Measurements from ENCODE around the gene FUT6.

FUT6 gene

DNA sequence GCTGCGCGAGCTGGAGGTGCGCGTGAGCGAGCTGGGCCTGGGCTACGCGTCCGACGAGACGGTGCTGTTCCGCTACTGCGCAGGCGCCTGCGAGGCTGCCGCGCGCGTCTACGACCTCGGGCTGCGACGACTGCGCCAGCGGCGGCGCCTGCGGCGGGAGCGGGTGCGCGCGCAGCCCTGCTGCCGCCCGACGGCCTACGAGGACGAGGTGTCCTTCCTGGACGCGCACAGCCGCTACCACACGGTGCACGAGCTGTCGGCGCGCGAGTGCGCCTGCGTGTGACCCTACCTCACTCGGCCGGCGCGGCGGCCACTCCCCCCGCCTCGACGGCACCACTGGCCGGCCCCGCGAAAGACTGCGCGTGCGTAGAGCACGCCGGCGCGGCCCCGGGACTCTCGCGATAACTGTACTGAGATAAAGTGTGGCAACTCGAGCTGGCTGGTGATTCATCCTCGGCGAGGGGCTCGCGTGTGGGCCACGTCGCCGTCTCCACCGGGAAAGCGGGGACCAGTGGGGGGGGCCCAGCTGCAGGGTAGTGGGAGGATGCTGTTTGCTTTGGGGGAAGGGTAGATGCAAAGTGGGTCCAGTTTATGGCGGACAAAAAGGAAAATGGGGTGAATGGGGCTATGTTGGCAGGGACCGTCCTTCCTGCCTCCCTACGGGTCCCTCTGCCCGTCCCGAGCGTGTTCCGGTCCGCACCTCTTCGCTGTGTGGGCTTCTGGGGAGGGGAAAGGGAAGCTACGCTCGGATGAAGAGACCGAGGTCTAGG is 11.4 kb downstream of the FUT6 start:
- DNase-seq (ENCODE audit: low read depth in 2 of 2): peak; percentile 81 to 96

DNA sequence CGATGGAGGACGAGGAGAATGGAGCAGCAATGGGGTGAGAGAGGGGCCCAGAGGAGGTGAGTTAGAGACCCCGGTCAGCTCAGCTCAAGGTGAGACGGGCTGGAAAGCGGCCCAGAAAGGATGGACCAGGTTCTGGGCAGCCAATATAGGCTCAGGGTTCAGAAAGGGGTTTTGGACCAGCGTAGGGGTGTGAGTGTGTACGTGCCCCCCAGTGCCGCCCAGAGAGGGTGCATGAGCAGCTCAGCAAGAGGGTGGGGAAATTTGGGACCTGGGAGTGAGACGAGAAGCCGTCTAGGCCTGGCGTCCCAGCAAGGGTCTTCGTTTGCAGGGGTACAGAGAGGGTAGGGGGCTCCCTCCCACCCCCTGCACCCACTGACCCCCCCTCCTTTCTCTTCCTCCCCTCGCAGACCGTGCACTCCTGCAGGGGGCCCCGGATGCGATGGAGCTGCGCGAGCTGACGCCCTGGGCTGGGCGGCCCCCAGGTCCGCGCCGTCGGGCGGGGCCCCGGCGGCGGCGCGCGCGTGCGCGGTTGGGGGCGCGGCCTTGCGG is 12.1 kb downstream of the FUT6 start:
- no peak for DNase-seq (ENCODE audit: low read depth in 2 of 2)

DNA sequence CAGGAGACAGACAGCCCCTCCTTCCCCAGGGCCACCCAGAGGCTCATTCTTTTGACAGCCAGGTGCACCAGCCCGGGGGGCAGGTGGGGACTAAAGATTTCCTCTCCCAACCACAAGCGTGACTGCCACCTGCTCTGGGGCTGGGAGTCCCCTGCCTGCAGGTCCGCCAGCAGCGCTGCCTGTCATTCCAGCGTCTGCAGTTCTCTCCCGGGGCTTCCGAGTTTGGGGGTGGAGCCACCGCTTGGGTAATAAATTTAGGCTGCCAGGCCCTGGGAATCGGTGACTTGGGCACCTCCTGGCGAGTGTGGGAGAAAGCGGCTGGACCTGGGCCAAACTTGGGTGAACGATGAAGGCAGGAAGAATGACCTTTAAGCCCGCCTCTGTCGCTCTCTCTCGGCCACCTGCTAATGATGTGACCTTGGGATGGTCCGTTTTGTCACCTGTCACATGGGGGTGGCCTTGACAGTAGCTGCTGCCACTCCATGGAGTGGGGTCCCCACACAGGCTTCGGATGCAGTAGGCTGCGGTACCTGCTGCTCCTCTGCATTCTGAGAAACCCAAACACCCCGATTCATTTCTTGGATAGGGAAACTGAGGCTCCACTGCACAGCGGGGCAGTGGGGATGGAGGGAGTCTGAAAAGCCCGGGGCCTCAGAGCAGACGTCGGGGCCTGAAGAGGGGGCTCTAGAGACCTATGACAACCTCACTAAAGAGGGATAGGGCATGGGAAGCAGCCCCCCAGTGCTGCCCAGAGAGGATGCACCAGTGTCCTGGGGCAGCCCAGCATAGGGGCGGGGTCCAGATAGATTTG is 12.8 kb downstream of the FUT6 start:
- DNase-seq (ENCODE audit: low read depth in 2 of 2): no peak

DNA sequence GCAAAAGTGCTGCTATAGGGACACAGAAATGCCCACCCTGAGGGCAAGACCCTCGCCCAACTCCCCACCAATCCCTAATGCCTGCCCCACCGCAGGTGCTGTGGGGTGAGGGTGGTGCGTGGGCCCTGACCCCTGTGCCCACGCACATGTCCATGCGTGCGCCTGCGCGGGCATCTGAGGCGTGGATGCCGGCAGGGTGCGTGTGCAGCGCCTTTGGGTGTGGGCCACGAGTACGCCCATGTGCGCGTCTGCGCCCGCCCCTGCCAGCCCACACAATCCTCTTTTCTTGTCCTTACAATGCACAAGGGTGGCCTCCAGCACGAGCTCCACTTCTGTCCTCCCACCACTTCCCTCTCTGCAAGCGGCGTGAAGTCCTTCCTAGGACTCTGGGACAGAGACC is 14.3 kb downstream of the FUT6 start:
- DNase-seq (ENCODE audit: low read depth in 2 of 2): no peak

DNA sequence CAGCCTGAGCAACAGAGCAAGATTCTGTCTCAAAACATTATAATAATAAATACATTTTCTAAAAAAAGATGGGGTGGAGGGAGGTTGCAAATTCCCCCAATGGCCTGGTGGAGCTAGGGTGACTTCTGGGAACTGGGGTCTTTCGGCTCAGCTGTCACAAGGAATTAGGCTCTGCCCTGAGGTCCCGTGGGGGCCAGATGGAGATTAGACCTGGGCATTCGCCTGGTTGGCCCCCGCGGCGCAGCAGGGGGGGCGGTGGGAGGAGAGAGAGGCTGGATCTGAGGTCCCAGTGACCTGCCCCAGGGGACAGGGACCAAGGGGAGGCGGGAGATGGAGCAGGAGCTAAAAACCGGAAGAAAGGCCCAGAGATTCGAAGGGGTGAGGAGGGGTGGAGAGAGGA is 14.8 kb downstream of the FUT6 start:
- no peak for DNase-seq (ENCODE audit: low read depth in 2 of 2)

DNA sequence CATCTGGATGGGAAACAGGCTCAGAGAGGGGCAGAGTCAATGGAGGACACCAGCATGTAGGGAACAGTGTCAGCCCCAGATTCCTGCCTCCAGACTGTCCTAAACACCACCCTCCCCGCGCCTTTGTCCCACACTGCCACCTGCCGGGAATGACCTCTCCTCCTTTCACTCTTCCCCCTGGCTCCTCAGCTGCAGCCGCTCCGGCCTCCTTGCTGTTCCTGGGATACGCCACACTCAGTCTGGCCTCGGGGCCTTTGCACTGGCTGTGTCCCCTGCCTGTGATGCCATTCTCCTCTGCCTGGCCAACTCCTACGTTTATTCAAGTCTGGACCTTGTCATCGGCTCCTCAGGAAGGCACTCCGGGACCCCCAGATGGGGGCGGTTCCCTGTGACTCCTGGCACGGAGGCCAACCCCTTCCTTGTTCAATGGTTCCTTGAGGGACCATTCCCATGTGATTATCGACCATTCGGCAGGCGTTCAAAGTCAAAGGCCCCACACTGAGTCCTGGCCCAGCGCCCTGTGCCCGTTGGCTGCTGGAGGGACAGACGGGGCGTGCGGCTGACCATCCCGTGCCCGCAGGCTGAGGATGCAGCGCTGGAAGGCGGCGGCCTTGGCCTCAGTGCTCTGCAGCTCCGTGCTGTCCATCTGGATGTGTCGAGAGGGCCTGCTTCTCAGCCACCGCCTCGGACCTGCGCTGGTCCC is 15.8 kb downstream of the FUT6 start:
- DNase-seq (ENCODE audit: low read depth in 2 of 2): no peak

DNA sequence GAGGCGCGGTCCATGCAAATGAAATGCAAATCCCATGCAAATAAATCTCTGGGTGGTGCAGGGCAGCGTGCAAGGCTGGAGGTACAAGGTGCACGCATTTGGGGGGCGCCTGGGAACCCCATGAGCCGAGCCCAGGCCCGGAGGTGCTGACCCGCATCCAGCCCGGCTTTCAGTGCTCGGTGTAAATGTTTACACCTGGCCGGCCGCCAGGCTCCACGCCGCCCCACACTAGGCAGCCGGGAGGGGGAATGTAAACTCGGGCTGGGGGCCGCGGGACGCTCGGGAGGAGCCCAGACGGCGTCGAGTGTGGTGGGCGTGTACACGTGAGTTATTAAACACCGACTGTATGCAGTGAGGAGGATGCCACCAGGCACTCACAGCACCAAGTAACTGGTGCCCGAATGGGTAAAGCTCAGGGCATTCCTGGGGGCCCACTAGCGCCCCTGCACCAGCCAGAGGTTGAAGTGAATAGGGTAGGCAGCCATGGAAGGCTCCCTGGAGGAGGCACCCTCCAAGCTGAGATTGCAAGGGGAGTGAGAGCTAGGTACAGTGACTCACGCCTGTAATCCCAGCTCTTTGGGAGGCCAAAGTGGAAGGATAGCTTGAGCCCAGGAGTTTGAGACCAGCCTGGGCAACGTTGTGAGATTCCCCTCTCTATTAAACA is 17.2 kb downstream of the FUT6 start:
- DNase-seq (ENCODE audit: low read depth in 2 of 2): no peak

DNA sequence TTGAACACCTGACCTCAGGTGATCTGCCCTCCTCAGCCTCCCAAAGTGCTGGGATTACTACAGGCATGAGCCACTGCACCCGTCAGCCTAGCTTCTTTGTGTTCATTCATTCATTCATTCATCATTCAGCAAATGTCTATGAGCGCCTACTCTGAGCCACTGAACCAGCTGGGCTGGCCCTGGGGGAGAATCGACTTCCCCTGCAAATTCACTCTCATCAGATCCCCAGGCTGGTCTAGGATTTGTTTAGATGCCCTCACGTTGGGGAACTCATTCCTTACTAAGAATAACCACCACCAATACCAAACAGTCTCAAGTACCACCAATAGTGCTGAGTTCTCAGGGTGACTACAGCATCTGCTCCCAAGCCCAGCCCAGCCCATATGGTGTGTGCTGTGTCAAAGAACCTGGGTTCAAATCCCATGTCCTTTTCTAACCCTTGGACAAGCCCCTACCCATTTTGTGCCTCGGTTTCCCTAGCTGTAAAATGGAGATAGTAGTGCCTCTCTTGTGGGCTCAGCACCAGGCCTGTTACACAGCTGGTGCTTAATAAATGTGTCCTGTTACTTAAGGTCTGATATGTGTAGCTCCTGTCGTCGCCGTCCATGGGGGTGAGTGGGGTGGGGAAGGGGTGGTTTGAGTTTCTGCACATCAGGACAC is 17.9 kb downstream of the FUT6 start:
- DNase-seq (ENCODE audit: low read depth in 2 of 2): no peak

DNA sequence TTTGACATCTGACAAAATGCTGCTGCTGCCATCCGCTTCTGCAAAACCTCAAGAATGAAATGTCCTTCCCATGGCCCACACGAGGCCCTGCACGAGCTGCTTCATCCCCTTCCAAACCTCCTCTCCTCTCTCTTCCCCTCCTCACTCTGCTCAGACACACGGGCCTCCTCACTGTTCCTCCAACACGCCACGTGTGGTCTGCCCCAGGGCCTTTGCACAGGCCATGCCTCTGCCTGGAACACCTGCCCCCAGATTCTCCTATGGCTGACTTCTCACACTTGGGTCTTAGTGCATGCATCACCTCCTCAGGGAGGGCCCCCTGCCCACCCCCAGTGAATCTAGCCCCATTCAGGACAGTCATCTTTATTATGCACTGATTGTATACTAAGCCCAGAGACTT is 18.7 kb downstream of the FUT6 start:
- no peak for DNase-seq (ENCODE audit: low read depth in 2 of 2)

DNA sequence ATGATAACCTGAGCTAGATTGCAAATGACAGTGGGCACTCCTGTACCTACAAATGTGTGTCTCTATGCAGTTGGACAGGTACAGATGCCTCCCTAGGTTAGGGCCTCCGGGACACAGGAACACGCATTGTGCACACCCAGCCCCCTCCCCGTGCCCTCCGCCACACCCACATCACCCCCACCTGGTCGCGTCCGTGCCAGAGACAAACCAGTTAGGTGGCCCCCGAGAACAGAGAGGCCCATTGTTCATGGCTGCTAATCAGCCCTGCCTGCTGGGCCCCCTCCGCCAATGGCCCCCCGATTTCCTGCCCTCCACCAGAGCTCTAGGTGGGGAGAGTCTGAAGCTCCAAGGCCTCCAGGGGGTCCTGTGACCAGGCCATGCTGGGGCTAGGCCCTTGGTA is 20.9 kb downstream of the FUT6 start:
- DNase-seq (ENCODE audit: low read depth in 2 of 2): no peak

DNA sequence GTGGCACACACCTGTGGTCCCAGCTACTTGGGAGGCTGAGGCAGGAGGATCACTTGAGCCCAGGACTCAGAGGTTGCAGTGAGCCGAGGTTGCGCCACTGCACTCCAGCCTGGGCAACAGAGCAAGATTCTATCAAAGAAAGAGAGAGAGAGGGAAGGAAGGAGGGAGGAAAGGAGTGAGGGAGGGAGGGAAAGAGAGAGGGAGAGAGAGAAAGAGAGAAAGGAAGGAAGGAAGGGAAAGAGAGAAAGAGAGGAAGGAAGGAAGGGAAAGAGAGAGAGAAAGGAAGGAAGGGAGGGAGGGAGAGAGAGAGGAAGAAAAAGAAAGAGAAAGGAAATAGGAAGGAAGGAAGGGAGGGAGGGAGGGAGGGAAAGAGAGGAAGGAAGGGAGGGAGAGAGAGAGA is 22.3 kb downstream of the FUT6 start:
- no peak for DNase-seq (ENCODE audit: low read depth in 2 of 2)

DNA sequence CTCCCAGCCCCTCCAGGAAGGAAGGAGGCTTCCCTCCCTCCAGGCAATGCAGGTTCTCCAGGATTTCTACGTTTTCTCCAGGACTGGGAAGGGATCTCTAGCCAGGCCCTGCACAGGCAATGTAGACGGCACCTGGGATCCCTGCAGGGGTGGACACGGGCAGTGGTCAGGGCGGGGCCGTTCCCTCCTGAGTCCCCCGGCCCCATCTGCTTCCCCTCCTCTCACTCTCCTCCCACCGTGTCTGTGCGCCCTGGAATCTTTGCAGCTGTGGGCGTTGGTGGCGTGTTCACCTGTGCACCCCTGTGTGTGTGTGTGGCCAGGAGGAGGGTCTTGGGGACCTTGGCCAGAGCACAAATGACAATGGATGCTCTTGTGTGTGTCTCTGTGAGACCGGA is 24.7 kb downstream of the FUT6 start:
- DNase-seq (ENCODE audit: low read depth in 2 of 2): no peak

DNA sequence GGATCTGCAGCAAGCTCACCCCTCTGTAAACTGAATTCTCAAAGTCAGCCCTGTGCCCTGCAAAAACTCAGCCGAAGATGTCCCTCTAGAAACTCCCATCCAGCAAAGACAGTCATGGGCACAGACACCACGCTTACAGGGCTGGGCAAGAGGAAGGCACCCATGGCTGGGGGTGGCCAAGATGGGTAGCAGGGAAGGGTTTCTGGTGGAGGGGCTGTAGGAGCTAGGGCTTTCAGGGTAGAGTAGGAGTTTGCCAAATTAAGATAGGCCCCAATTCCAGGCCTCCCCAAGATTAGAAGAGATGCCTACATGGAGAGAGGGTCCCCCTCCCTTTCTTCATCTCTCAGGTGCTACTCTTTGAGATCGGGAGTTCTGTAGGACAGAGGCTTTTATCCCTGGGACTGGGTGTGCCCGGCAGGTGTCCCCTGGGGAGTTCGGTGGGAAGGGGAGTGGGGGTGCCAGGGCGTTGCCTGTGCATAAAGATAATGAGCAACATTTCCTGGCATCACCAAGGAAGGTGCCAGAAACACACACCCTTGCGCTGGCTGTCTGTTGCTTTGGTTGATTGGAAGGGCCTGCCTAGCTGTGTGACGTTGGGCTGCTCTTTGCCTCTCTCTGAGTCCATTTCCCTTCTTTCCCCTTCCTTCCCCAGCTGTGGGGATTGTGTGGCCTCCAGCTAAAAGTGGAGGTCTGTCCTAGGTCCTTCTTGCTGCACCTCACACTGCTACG is 25.2 kb downstream of the FUT6 start:
- no peak for DNase-seq (ENCODE audit: low read depth in 2 of 2)

DNA sequence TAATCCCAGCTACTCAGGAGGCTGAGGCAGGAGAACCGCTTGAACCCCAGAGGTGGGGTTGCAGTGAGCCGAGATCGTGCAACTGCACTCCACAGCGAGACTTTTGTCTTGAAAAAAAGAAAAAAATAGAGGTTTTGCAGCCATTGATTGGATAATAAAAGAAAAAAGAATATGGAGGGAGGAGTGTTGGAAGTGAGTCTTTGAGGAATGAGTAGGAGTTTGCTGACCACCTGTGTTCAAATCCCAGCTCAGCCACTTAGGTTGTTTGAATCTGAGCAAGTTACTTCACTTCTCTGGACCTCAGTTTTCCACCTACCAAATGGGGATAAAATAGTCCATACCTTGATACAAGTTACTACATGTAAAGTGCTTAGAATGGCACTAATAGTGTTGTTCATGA is 28.4 kb downstream of the FUT6 start:
- no peak for DNase-seq (ENCODE audit: low read depth in 2 of 2)

DNA sequence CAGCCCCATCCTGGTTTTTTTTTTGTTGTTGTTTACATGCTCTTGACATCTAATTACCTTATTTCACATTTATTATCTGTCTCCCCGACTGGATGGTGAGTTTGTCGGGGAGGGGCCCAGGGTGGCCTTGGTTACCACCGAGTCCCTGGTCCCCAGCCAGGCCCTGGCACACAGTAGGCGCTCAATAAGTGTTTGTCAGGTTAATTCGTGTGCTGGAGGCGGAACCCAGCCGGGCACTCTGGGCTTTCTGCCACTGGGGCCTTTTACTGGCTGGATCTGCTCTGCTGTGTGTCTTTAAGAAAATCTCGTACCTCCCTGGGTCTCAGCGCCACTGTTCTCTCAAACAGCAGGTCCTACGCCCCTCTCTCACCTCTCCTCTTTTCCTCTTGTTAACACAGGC is 30.0 kb downstream of the FUT6 start:
- DNase-seq (ENCODE audit: low read depth in 2 of 2): no peak

DNA sequence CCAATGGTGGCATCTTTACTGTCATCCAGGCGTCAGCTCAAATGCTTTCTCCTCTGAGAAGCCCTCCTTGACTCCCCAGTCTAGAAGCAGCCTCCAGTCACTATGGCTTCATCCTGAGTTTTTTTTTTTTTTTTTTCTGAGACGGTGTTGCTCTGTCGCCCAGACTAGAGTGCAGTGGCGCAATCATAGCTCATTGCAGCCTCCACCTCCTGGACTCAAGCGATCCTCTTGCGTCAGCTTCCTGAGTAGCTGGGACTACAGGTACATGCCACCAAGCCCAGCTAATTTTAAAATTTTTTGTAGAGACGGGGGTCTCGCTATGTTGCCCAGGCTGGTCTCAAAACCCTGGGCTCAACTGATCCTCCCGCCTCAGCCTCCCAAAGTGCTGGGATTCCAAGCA is 30.4 kb downstream of the FUT6 start:
- no peak for DNase-seq (ENCODE audit: low read depth in 2 of 2)

DNA sequence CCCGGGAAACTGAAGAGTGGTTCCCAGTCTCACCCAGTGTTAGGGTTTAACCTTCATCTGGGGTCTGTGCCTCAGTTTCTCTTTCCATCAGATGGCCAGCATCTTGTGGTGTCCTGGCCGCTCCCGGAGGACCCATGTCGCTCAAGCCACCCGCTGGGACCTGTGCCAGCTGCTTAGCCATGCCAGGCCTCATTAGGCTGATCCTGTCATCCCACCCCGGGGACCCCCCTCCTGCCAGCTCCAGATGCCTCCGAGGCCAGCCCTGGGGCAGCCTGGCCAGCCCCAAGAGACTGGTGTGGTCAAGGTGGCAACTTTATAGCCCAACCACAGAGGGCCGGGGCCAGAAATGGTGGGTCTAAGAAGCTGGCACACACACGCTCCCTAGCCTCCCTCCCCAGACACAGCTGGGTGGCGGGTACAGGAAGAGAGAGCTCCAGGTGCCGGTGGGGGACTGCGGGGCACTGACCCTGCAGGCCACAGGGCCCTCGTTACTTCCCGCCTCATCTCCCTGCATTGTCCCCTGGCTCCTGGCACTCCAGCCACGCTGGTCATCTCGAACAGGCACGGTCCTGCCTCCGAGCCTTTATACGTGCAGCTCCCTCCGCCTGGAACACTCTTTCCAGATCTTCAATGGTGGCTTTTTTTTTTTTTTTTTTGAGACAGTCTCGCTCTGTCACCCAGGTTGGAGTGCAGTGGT is 31.2 kb downstream of the FUT6 start:
- DNase-seq (ENCODE audit: low read depth in 2 of 2): no peak

DNA sequence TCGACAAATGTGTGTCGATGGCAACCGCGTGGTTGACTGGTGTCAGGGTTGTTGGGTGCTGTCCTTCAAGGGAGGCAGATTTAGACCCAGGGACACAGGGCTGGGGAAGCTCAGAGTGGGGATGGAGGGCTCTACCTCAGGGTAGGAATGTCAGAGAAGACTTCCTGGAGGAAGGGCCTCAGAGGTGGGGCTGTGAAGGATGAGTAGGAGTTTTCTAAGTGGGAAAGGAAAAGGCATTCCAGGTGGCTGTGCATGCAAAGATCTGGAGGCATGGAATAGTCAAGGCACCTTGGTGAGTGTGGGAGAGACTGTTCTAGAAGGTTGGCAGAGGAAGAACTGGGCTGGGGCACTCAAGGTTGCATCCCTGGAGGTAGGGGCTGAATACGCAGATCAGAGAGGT is 32.6 kb downstream of the FUT6 start:
- no peak for DNase-seq (ENCODE audit: low read depth in 2 of 2)

DNA sequence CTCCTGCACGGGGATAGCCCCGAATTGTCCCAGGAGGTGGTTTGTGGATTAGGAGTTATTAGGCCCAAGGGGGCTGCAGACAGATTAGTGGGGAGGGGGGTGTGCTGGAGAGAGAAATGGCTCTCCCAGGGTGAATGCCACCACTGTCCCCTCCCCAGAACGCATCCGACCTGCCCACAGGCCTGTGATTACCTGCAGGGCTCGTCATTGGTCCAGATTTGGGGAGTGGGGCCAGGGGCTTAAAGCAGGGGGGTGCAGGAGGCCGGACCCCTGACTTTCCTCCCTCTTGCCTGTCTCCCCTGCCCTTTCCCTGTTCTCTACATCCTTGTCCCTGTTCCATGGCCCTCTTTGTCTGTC is 33.4 kb downstream of the FUT6 start:
- no peak for DNase-seq (ENCODE audit: low read depth in 2 of 2)

DNA sequence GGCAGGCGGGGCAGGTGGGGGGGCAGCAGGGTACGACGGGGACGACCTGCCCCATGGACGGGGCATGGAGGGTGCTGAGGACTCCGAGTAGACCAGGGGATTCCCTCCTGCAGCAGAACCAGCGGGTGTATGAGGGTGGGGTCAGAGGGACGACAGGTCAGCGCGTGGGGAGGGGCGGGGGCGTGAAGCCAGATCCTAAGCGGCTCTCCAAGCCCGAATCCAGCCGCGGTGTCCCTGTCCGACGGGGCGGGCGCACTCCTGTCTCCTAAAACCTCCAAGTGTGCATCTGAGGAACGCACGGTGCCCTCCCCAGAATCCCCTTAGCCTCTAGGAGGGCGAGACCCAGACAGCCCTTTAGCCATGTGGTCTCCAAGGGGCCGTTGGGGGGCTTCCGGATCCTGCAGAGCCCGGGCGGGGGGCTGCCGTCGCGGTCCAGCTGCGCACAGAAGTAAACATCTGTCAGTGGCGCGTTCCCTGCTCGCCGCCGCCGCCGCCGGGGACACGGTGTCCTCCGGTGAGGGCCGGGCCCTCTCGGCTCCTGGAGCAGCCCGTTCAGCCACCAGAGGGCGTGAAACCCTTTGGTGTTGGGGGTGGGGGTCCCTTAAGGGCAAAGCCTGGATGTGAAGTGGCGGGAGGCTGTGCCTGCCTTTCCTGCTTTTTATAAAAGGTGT is 33.9 kb downstream of the FUT6 start:
- DNase-seq (ENCODE audit: low read depth in 2 of 2): no peak
